ENCODE measurements around the gene PRR7. TPM values are rescaled to one million over a fixed set of nuclear protein-coding genes. Genes with fewer than 3 reads are reported as not detected.

The PRR7 gene
- total and polyA plus RNA-seq, 2 of the 13 experiments (the other 11 are each of a cell fraction or from before 2014, with no cell fraction given): 4.8 to 5.0 TPM

GRCh38 chr5:177447611-177448243 lies 1.1 kb downstream of the PRR7 start (continued):
- TF ChIP-seq FOXO4 (CRISPR knock-in tag; conservative IDR thresholded peaks at IDR 0.05) (no peak), ZNF563 (CRISPR knock-in tag; IDR thresholded peaks at IDR 0.05) (peak; percentile 54; the same call in 1 of the 2 replicates), MYC (CRISPR knock-in tag; IDR thresholded peaks at IDR 0.05; ENCODE audit: borderline replicate concordance) (peak; percentile 84), IKZF4 (CRISPR knock-in tag; IDR thresholded peaks at IDR 0.05; ENCODE audit: borderline replicate concordance, low read depth, not compliant biosample characterization) (peak; percentile 36), ZNF878 (CRISPR knock-in tag; IDR thresholded peaks at IDR 0.05) (no peak), HOXA3 (CRISPR knock-in tag; IDR thresholded peaks at IDR 0.05) (peak; percentile 43; the same call in 1 of the 2 replicates), GFI1 (CRISPR knock-in tag; IDR thresholded peaks at IDR 0.05; ENCODE audit: borderline replicate concordance) (no peak; the same call in 1 of the 2 replicates), CBX1 (IDR thresholded peaks at IDR 0.05; ENCODE audit: low read depth) (no peak), ZNF124 (CRISPR knock-in tag; IDR thresholded peaks at IDR 0.05) (no peak), LCORL (IDR thresholded peaks at IDR 0.05) (no peak), LCORL (CRISPR knock-in tag; IDR thresholded peaks at IDR 0.05) (peak; percentile 61), ZSCAN9 (CRISPR knock-in tag; IDR thresholded peaks at IDR 0.05; ENCODE audit: borderline replicate concordance) (peak; percentile 57; the same call in 1 of the 2 replicates), MAFG (CRISPR knock-in tag; IDR thresholded peaks at IDR 0.05) (no peak), AGO2 (optimal IDR thresholded peaks at IDR 0.05; ENCODE audit: low read depth, low read length) (peak; percentile 20), ONECUT2 (CRISPR knock-in tag; IDR thresholded peaks at IDR 0.05) (no peak), NFE2L1 (CRISPR knock-in tag; IDR thresholded peaks at IDR 0.05; ENCODE audit: borderline replicate concordance) (no peak), ZNF891 (CRISPR knock-in tag; IDR thresholded peaks at IDR 0.05) (0 out of 2 replicates have a peak, but pooled peaks have one; percentile 32), REXO4 (CRISPR knock-in tag; IDR thresholded peaks at IDR 0.05; ENCODE audit: borderline replicate concordance) (no peak), ZNF160 (CRISPR knock-in tag; IDR thresholded peaks at IDR 0.05) (no peak), AKAP8 (CRISPR knock-in tag; IDR thresholded peaks at IDR 0.05) (peak; percentile 64; the same call in 1 of the 2 replicates), ZNF235 (CRISPR knock-in tag; IDR thresholded peaks at IDR 0.05; ENCODE audit: borderline replicate concordance) (no peak), EP300 (IDR thresholded peaks at IDR 0.05; ENCODE audit: low read depth in 2 of 2, low read length in 2 of 2) (peak in 1 of 2 experiments; percentile 13; a peak in 1 of 4 replicates), EP300 (CRISPR knock-in tag; IDR thresholded peaks at IDR 0.05; ENCODE audit: borderline replicate concordance) (peak; percentile 35; the same call in 1 of the 2 replicates)
- TF ChIP-seq, protein P1, sequence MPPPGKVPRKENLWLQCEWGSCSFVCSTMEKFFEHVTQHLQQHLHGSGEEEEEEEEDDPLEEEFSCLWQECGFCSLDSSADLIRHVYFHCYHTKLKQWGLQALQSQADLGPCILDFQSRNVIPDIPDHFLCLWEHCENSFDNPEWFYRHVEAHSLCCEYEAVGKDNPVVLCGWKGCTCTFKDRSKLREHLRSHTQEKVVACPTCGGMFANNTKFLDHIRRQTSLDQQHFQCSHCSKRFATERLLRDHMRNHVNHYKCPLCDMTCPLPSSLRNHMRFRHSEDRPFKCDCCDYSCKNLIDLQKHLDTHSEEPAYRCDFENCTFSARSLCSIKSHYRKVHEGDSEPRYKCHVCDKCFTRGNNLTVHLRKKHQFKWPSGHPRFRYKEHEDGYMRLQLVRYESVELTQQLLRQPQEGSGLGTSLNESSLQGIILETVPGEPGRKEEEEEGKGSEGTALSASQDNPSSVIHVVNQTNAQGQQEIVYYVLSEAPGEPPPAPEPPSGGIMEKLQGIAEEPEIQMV (CRISPR knock-in tag; IDR thresholded peaks at IDR 0.05; ENCODE audit: low read depth): peak; percentile 90
- TF ChIP-seq, protein P2, sequence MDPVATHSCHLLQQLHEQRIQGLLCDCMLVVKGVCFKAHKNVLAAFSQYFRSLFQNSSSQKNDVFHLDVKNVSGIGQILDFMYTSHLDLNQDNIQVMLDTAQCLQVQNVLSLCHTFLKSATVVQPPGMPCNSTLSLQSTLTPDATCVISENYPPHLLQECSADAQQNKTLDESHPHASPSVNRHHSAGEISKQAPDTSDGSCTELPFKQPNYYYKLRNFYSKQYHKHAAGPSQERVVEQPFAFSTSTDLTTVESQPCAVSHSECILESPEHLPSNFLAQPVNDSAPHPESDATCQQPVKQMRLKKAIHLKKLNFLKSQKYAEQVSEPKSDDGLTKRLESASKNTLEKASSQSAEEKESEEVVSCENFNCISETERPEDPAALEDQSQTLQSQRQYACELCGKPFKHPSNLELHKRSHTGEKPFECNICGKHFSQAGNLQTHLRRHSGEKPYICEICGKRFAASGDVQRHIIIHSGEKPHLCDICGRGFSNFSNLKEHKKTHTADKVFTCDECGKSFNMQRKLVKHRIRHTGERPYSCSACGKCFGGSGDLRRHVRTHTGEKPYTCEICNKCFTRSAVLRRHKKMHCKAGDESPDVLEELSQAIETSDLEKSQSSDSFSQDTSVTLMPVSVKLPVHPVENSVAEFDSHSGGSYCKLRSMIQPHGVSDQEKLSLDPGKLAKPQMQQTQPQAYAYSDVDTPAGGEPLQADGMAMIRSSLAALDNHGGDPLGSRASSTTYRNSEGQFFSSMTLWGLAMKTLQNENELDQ (CRISPR knock-in tag; IDR thresholded peaks at IDR 0.05; ENCODE audit: borderline replicate concordance): no peak

All from HepG2 (cell line).